ENCODE results near the gene CFAP61.

GRCh38 chr20:20273286-20273685, 221.0 kb downstream of the CFAP61 start:
- TF ChIP-seq, protein P1, sequence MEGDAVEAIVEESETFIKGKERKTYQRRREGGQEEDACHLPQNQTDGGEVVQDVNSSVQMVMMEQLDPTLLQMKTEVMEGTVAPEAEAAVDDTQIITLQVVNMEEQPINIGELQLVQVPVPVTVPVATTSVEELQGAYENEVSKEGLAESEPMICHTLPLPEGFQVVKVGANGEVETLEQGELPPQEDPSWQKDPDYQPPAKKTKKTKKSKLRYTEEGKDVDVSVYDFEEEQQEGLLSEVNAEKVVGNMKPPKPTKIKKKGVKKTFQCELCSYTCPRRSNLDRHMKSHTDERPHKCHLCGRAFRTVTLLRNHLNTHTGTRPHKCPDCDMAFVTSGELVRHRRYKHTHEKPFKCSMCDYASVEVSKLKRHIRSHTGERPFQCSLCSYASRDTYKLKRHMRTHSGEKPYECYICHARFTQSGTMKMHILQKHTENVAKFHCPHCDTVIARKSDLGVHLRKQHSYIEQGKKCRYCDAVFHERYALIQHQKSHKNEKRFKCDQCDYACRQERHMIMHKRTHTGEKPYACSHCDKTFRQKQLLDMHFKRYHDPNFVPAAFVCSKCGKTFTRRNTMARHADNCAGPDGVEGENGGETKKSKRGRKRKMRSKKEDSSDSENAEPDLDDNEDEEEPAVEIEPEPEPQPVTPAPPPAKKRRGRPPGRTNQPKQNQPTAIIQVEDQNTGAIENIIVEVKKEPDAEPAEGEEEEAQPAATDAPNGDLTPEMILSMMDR (IDR thresholded peaks at IDR 0.05; ENCODE audit: insufficient read depth, low read length, poor library complexity, severe bottlenecking): no peak
- TF ChIP-seq EZH2phosphoT487 (conservative IDR thresholded peaks at IDR 0.05; ENCODE audit: low read length): no peak
